GM18909 (cell line): ENCODE measurements around the gene CATSPERB.
"Not testable (repeated sequence)": the region's sequence is repeated elsewhere in the genome, so short reads cannot be mapped to it uniquely, and the experiment has no call there.

Source experiments
- ATAC-seq: cut with Tn5 transposase; IDR thresholded peaks from one replicate; pipeline ENCODE4 v1.9.1; 2021; ENCODE audit warnings: mild to moderate bottlenecking; ENCODE audit not compliant: unreplicated experiment, poor library complexity

CATSPERB gene

GRCh38 chr14:91681118-91681517, 50.8 kb downstream of the CATSPERB start:
- ATAC-seq, result no peak

- no peak for ATAC-seq
Observed at GRCh38 chr14:91679273-91679672, 52.6 kb downstream of the CATSPERB start.

GRCh38 chr14:91677687-91678086, 54.2 kb downstream of the CATSPERB start:
- ATAC-seq, result not testable (repeated sequence)

GRCh38 chr14:91674911-91675310, 57.0 kb downstream of the CATSPERB start:
- ATAC-seq, result no peak

GRCh38 chr14:91669867-91670266, 62.0 kb downstream of the CATSPERB start:
- no peak for ATAC-seq

- not testable (repeated sequence) for ATAC-seq
Observed at GRCh38 chr14:91667101-91667500, 64.8 kb downstream of the CATSPERB start.

GRCh38 chr14:91660790-91661189, 71.1 kb downstream of the CATSPERB start:
- no peak for ATAC-seq

- ATAC-seq, result no peak
Observed at GRCh38 chr14:91654836-91655235, 77.0 kb downstream of the CATSPERB start.

- ATAC-seq, result no peak
Observed at GRCh38 chr14:91653451-91653850, 78.4 kb downstream of the CATSPERB start.

- ATAC-seq, result no peak
Observed at GRCh38 chr14:91649930-91650329, 82.0 kb downstream of the CATSPERB start.

- no peak for ATAC-seq
Observed at GRCh38 chr14:91647856-91648255, 84.0 kb downstream of the CATSPERB start.

GRCh38 chr14:91636604-91637003, 95.3 kb downstream of the CATSPERB start:
- no peak for ATAC-seq

- ATAC-seq, result no peak
Observed at GRCh38 chr14:91624757-91625156, 107.1 kb downstream of the CATSPERB start.

- ATAC-seq, result no peak
Observed at GRCh38 chr14:91614187-91614586, 117.7 kb downstream of the CATSPERB start.

- no peak for ATAC-seq
Observed at GRCh38 chr14:91613459-91614112, 118.3 kb downstream of the CATSPERB start.

GRCh38 chr14:91611528-91611927, 120.4 kb downstream of the CATSPERB start:
- ATAC-seq, result no peak

- ATAC-seq, result no peak
Observed at GRCh38 chr14:91609161-91609560, 122.7 kb downstream of the CATSPERB start.

- ATAC-seq, result no peak
Observed at GRCh38 chr14:91607322-91608047, 124.4 kb downstream of the CATSPERB start.

GRCh38 chr14:91606851-91607250, 125.0 kb downstream of the CATSPERB start:
- no peak for ATAC-seq

- not testable (repeated sequence) for ATAC-seq
Observed at GRCh38 chr14:91604611-91605010, 127.3 kb downstream of the CATSPERB start.

GRCh38 chr14:91599994-91600393, 131.9 kb downstream of the CATSPERB start:
- ATAC-seq, result no peak

GRCh38 chr14:91595736-91596135, 136.2 kb downstream of the CATSPERB start:
- ATAC-seq, result no peak
